ENCODE results near the gene SPIRE1. TPM values are rescaled to one million over a fixed set of nuclear protein-coding genes. Genes with fewer than 3 reads are reported as not detected.

The SPIRE1 gene
- total and polyA plus RNA-seq, 2 of the 4 experiments (the other 2 are of a cell fraction) = 11.6 to 31.4 TPM

DNA sequence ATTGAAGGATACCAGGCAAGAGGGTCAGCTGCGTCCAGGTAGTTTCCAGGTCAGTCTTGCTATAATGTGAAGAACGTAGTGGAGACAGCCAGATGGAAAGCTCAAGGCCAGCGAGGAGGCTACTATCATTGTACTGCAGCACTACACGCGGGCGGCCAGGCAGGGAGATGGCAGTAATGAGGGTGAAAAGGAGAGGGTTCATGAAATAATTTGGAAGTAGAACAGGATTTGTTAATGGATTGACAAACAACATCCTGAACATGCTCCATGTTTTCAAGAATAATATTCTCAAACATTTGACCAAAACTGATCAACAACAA, 17.1 kb downstream of the SPIRE1 start:
- H3K18ac ChIP-seq (ENCODE audit: low read depth, low read length) = 0 out of 2 replicates have a peak overlapping the region, but pooled peaks have one; percentile 27
- peaks cover 23% of the 10 kb centered on the region; the same call in 1 of the 2 replicates for H4K20me1 ChIP-seq (ENCODE audit: insufficient read depth, low read length)
- in situ Hi-C loops (cut with MboI; ENCODE audit: low sequenced_read_pairs) (no loop called here), intact Hi-C loops (cut with micrococcal nuclease) (no loop called here), dilution Hi-C loops (cut with HindIII; ENCODE audit: low sequenced_read_pairs, unreplicated experiment) (no loop called here)
- peak overlapping the region; percentile 73 for H3K4ac ChIP-seq (ENCODE audit: low read depth, low read length)
- peak overlapping the region; percentile 51 for H2BK5ac ChIP-seq (ENCODE audit: low read depth, low read length, poor library complexity, severe bottlenecking)
- peak overlapping the region; percentile 83 for H3K27ac ChIP-seq (ENCODE audit: insufficient read depth, low read length)
- BruUV-seq (replicated peaks) = no TSS peak
- H3K14ac ChIP-seq (replicated peaks; ENCODE audit: low read depth, low read length) = peak overlapping the region; percentile 59; the same call in 1 of the 2 replicates
- TF ChIP-seq MXI1 (IDR thresholded peaks at IDR 0.05; ENCODE audit: borderline replicate concordance, low read depth, low read length) (no peak), RFX5 (IDR thresholded peaks at IDR 0.05; ENCODE audit: low read depth, low read length) (no peak), CEBPB (IDR thresholded peaks at IDR 0.05; ENCODE audit: low read depth, low read length) (no peak), MAFK (IDR thresholded peaks at IDR 0.05; ENCODE audit: low read depth, low read length) (no peak), POLR2A (IDR thresholded peaks at IDR 0.05; ENCODE audit: low read depth, low read length) (no peak), MAZ (IDR thresholded peaks at IDR 0.05; ENCODE audit: borderline replicate concordance, low read depth, low read length) (no peak), RAD21 (IDR thresholded peaks at IDR 0.05; ENCODE audit: low read length) (no peak), ELK1 (IDR thresholded peaks at IDR 0.05; ENCODE audit: borderline replicate concordance, low read depth, low read length) (no peak), SMC3 (IDR thresholded peaks at IDR 0.05; ENCODE audit: low read depth, low read length) (no peak), FOS (IDR thresholded peaks at IDR 0.05; ENCODE audit: low read depth, low read length) (no peak), BHLHE40 (IDR thresholded peaks at IDR 0.05; ENCODE audit: low read depth, low read length) (no peak)
- TF ChIP-seq, protein P1, sequence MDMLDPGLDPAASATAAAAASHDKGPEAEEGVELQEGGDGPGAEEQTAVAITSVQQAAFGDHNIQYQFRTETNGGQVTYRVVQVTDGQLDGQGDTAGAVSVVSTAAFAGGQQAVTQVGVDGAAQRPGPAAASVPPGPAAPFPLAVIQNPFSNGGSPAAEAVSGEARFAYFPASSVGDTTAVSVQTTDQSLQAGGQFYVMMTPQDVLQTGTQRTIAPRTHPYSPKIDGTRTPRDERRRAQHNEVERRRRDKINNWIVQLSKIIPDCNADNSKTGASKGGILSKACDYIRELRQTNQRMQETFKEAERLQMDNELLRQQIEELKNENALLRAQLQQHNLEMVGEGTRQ (IDR thresholded peaks at IDR 0.05; ENCODE audit: low read depth, low read length) = no peak
- TF ChIP-seq, protein P2, sequence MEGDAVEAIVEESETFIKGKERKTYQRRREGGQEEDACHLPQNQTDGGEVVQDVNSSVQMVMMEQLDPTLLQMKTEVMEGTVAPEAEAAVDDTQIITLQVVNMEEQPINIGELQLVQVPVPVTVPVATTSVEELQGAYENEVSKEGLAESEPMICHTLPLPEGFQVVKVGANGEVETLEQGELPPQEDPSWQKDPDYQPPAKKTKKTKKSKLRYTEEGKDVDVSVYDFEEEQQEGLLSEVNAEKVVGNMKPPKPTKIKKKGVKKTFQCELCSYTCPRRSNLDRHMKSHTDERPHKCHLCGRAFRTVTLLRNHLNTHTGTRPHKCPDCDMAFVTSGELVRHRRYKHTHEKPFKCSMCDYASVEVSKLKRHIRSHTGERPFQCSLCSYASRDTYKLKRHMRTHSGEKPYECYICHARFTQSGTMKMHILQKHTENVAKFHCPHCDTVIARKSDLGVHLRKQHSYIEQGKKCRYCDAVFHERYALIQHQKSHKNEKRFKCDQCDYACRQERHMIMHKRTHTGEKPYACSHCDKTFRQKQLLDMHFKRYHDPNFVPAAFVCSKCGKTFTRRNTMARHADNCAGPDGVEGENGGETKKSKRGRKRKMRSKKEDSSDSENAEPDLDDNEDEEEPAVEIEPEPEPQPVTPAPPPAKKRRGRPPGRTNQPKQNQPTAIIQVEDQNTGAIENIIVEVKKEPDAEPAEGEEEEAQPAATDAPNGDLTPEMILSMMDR (conservative IDR thresholded peaks at IDR 0.05; ENCODE audit: low read depth, low read length) = no peak
- H2AFZ ChIP-seq (replicated peaks; ENCODE audit: low read length, poor library complexity) = peak overlapping the region; percentile 7
- H4K91ac ChIP-seq (ENCODE audit: insufficient read depth, low read depth, low read length) = peak overlapping the region; percentile 40; the same call in 1 of the 2 replicates
- H2BK15ac ChIP-seq (ENCODE audit: low read depth, low read length) = peak overlapping the region; percentile 87; the same call in 1 of the 3 replicates
- H3K4me1 ChIP-seq (ENCODE audit: control insufficient read depth, insufficient read depth, low read length) = peaks cover 14% of the 10 kb centered on the region
- H2AK5ac ChIP-seq (ENCODE audit: low read depth, low read length) = peak overlapping the region; percentile 97
- peak overlapping the region; percentile 82 for H2BK120ac ChIP-seq (ENCODE audit: low read depth, low read length)
- H4K8ac ChIP-seq (ENCODE audit: low read depth in 2 of 2, low read length in 2 of 2) = peak overlapping the region in 1 of 2 experiments; percentile 15; a peak in 1 of 4 replicates
- peak overlapping the region; percentile 83 for H2AK9ac ChIP-seq (replicated peaks; ENCODE audit: low read depth, low read length, poor library complexity)
- peaks cover 17% of the 10 kb centered on the region for H3K9me1 ChIP-seq (ENCODE audit: insufficient read depth, low read length)
- peak overlapping the region; percentile 78; the same call in 1 of the 2 replicates for H2BK20ac ChIP-seq (ENCODE audit: low read depth, low read length)
- no peak for ATAC-seq (ENCODE audit: low read depth)
- H3K79me1 ChIP-seq (ENCODE audit: low read depth in 1 of 2, low read length in 2 of 2) = peaks cover 24 to 73% of the 10 kb centered on the region in 2 experiments
- no peak overlapping the region for H3K9ac ChIP-seq (ENCODE audit: low read depth, low read length)
- peak overlapping the region; percentile 91 for H3K4me2 ChIP-seq (ENCODE audit: low read depth, low read length)
- no peak overlapping the region for H3K4me3 ChIP-seq (ENCODE audit: insufficient read depth, low read depth, low read length)
- no peak overlapping the region for H3K23ac ChIP-seq (ENCODE audit: low read depth, low read length)
- H3K27me3 ChIP-seq (ENCODE audit: control insufficient read depth, insufficient read depth, low read length) = no peaks in the 10 kb centered on the region
- POLR2A ChIA-PET (ENCODE audit: unreplicated experiment) = interaction anchor here (0.5 kb wide), 1 partner anchor 339 kb away, joined by 3 read pairs; no protein-coding TSS in a partner anchor
- WGBS, 2 experiments (ENCODE audit: extremely low coverage in 2 of 2, insufficient read length in 1 of 2) = 40% methylated on average over 3 of the region's 6 CpGs; no CpG with 5 or more reads in 1 of the 2 experiments
- no peaks in the 10 kb centered on the region for H3K9me3 ChIP-seq (ENCODE audit: control insufficient read depth, insufficient read depth, low read length)
- DNase-seq = no peak
- H3K36me3 ChIP-seq (ENCODE audit: control insufficient read depth, insufficient read depth, low read length) = no peaks in the 10 kb centered on the region
- H4K5ac ChIP-seq (ENCODE audit: low read depth, low read length) = no peak overlapping the region
- 0 out of 2 replicates have a peak overlapping the region, but pooled peaks have one; percentile 5 for H3K56ac ChIP-seq (ENCODE audit: extremely low read depth, insufficient read depth, low read length)
- CTCF ChIA-PET = interaction anchor here (1.0 kb wide), 2 partner anchors 101 to 250 kb away, joined by 3 to 4 read pairs; no protein-coding TSS in a partner anchor

Measured in IMR-90 (cell line).